Progenitor cell of endocrine pancreas (in vitro differentiated cells): ENCODE results near the gene AMDHD2. TPM values are rescaled to one million over a fixed set of nuclear protein-coding genes. Genes with fewer than 3 reads are reported as not detected.

Experiments
- DNase-seq: peaks from one replicate; pipeline ENCODE4 v3.0.0; 2021; ENCODE audit warnings: low spot score; ENCODE audit not compliant: unreplicated experiment
- H3K27ac Mint-ChIP-seq: 2 replicates; pipeline ENCODE4 v1.8.0; 2021; ENCODE audit warnings: mild to moderate bottlenecking, moderate library complexity, mixed read lengths
- H3K27me3 Mint-ChIP-seq: 2 replicates; pipeline ENCODE4 v1.8.0; 2021; ENCODE audit warnings: mixed read lengths
- H3K36me3 Mint-ChIP-seq: 2 replicates; pipeline ENCODE4 v1.8.0; 2022; ENCODE audit warnings: mixed read lengths; ENCODE audit not compliant: insufficient read depth
- H3K4me1 Mint-ChIP-seq: 2 replicates; pipeline ENCODE4 v1.8.0; 2021; ENCODE audit warnings: low read depth, mixed read lengths
- H3K4me3 Mint-ChIP-seq: 2 replicates; pipeline ENCODE4 v1.8.0; 2021; ENCODE audit warnings: low read depth, mild to moderate bottlenecking, moderate library complexity, mixed read lengths
- H3K9me3 Mint-ChIP-seq: 2 replicates; pipeline ENCODE4 v1.8.0; 2021; ENCODE audit warnings: low read depth, mixed read lengths
- CTCF ChIP-seq: fragments of 200-600 bp; sonication (generic); IDR thresholded peaks from one replicate; pipeline ENCODE4 v1.5.0; 2021; ENCODE audit warnings: antibody characterized with exemption, mild to moderate bottlenecking; ENCODE audit not compliant: unreplicated experiment
- total RNA-seq: library from RNA; stranded (reverse); gene quantifications from 2 replicates; pipeline ENCODE4 v1.2.1, GENCODE V29; 2021

The AMDHD2 gene
- total RNA-seq, 1 donor from 2014 or later, result 40.8 TPM

DNA sequence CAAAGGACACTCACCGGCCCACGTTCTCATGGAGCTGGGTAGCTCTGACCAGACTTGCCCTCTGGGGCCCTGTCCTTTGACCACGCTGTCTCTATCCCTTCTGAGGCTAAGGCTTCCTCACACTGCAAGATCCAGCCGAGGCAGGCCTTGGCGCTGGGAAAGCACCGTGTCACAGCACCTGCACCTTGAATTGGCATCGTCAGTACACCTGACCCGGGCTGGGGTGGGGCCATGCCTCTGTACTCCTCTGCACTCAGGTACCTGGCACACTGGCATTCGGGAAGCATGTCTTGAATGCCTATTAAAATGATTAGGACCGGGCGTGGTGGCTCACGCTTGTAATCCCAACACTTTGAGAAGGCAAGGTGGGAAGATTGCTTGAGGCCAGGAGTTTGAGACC, 39.2 kb upstream of the AMDHD2 start:
- no peak for TF ChIP-seq CTCF
- Mint-ChIP-seq H3K27me3 (peaks cover 3% of the 10 kb centered on the region), H3K4me1 (peaks cover 17% of the 10 kb centered on the region), H3K27ac (no peak overlapping the region), H3K9me3 (no peaks in the 10 kb centered on the region), H3K36me3 (no peaks in the 10 kb centered on the region), H3K4me3 (no peak overlapping the region)
- DNase-seq, result no peak

- Mint-ChIP-seq H3K36me3 (no peaks in the 10 kb centered on the region), H3K27ac (no peak overlapping the region), H3K9me3 (no peaks in the 10 kb centered on the region), H3K4me3 (no peak overlapping the region), H3K27me3 (peaks cover 3% of the 10 kb centered on the region), H3K4me1 (peaks cover 12% of the 10 kb centered on the region)
- TF ChIP-seq CTCF, result no peak
- no peak for DNase-seq
These were observed 38.5 kb upstream of the AMDHD2 start for GRCh38 chr16:2481676-2482075.

DNA sequence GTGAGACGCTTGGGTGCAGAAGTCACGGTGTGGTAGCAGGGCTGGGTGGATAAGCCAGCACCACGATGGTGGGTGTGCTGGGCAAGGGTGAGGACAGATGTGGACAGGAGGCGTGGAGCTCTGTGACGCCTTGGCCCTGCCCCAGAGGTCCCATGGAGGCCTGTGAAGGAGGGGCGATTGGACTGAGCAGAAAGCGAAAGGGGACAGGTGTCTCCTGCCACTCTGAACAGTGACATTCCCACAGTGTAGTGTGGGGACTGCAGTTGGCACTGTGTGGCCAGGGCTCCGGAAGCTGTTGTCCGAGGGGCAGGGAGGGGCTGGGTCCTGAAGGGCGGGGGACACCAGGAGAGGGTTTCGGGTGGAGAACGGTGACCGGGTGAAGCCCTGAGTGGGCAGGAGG, 37.9 kb upstream of the AMDHD2 start:
- no peaks in the 10 kb centered on the region for H3K36me3 Mint-ChIP-seq
- no peak overlapping the region for H3K4me3 Mint-ChIP-seq
- H3K4me1 Mint-ChIP-seq, result peaks cover 7% of the 10 kb centered on the region
- no peaks in the 10 kb centered on the region for H3K9me3 Mint-ChIP-seq
- DNase-seq, result no peak
- no peaks in the 10 kb centered on the region for H3K27me3 Mint-ChIP-seq
- TF ChIP-seq CTCF, result no peak
- H3K27ac Mint-ChIP-seq, result peak overlapping the region; percentile 74

GRCh38 chr16:2482708-2483534, 37.2 kb upstream of the AMDHD2 start:
- Mint-ChIP-seq H3K27me3 (no peaks in the 10 kb centered on the region), H3K27ac (peak overlapping the region; percentile 20), H3K4me3 (no peak overlapping the region), H3K9me3 (no peaks in the 10 kb centered on the region), H3K36me3 (no peaks in the 10 kb centered on the region), H3K4me1 (peaks cover 7% of the 10 kb centered on the region)
- DNase-seq, result no peak
- no peak for TF ChIP-seq CTCF

- Mint-ChIP-seq H3K27me3 (no peaks in the 10 kb centered on the region), H3K27ac (no peak overlapping the region), H3K4me3 (no peak overlapping the region)
These were observed 36.0 kb upstream of the AMDHD2 start for GRCh38 chr16:2483939-2484897.

More at GRCh38 chr16:2483939-2484897, 36.0 kb upstream of the AMDHD2 start:
- no peak for TF ChIP-seq CTCF
- H3K36me3 Mint-ChIP-seq, result no peaks in the 10 kb centered on the region
- no peak for DNase-seq
- H3K4me1 Mint-ChIP-seq, result peaks cover 7% of the 10 kb centered on the region
- H3K9me3 Mint-ChIP-seq, result no peaks in the 10 kb centered on the region
